Common myeloid progenitor, CD34-positive (primary cell): ENCODE results near the gene SIPA1.

Experiments used
- CTCF ChIA-PET: fragments of 350-600 bp; sonication (Branson Sonifier 250); formaldehyde crosslinking; loops from one replicate; lab custom pipeline; 2021; ENCODE audit warnings: antibody characterized with exemption; lab: Charles Lee
- POLR2A ChIA-PET: fragments of 350-600 bp; sonication (Branson Sonifier 250); formaldehyde crosslinking; loops from one replicate; lab custom pipeline; 2021; ENCODE audit warnings: antibody characterized with exemption; lab: Charles Lee
- DNase-seq, 3 donors: peaks; one replicate each; pipeline versions ENCODE4 v3.0.0 to v3.0.0-alpha.2; 2013
- H3K27ac ChIP-seq, 2 experiments: 1 replicate in 1 of 2; 2 replicates in 1 of 2; pipeline ENCODE4 v1.7.0; 2013; ENCODE audit warnings: inconsistent platforms in 2 of 2, low read length in 2 of 2, mild to moderate bottlenecking in 2 of 2, low read depth in 1 of 2, moderate library complexity in 1 of 2; ENCODE audit not compliant: severe bottlenecking in 2 of 2, insufficient read depth in 1 of 2, poor library complexity in 1 of 2
- H3K27me3 ChIP-seq, 5 experiments: replicated peaks in 2 of 5; 1 replicate in 3 of 5; 2 replicates in 2 of 5; pipeline versions ENCODE4 v1.6.1 to v1.7.0; 2013; ENCODE audit warnings: low read length in 4 of 5, mild to moderate bottlenecking in 2 of 5, moderate library complexity in 2 of 5, inconsistent platforms in 1 of 5; ENCODE audit not compliant: insufficient read depth in 5 of 5, control insufficient read depth in 4 of 5
- H3K36me3 ChIP-seq, 4 experiments: 1 replicate in 2 of 4; 2 replicates in 2 of 4; pipeline versions ENCODE4 v1.6.1 to v1.7.0; 2013; ENCODE audit warnings: low read length in 3 of 4, control low read depth in 1 of 4, mild to moderate bottlenecking in 1 of 4; ENCODE audit not compliant: control insufficient read depth in 4 of 4, insufficient read depth in 4 of 4
- H3K4me1 ChIP-seq, 4 experiments: 1 replicate in 3 of 4; 2 replicates in 1 of 4; pipeline versions ENCODE4 v1.6.1 to v1.7.1; 2013; ENCODE audit warnings: low read length in 3 of 4, mild to moderate bottlenecking in 3 of 4, control low read depth in 1 of 4, inconsistent platforms in 1 of 4, moderate library complexity in 1 of 4; ENCODE audit not compliant: control insufficient read depth in 4 of 4, insufficient read depth in 4 of 4; ENCODE audit errors: control extremely low read depth in 1 of 4
- H3K4me3 ChIP-seq, 7 experiments: 1 replicate in 4 of 7; 2 replicates in 3 of 7; pipeline versions ENCODE4 v1.5.1 to v1.7.0; 2013; ENCODE audit warnings: mild to moderate bottlenecking in 7 of 7, low read length in 6 of 7, moderate library complexity in 6 of 7, inconsistent platforms in 2 of 7, low read depth in 2 of 7, control low read depth in 1 of 7; ENCODE audit not compliant: insufficient read depth in 4 of 7, control insufficient read depth in 1 of 7; ENCODE audit errors: extremely low read depth in 1 of 7
- H3K9me3 ChIP-seq, 5 experiments: 1 replicate in 4 of 5; 2 replicates in 1 of 5; pipeline versions ENCODE4 v1.6.1 to v1.7.1; 2013; ENCODE audit warnings: low read length in 4 of 5, mild to moderate bottlenecking in 2 of 5, inconsistent platforms in 1 of 5, low read depth in 1 of 5, moderate library complexity in 1 of 5; ENCODE audit not compliant: control insufficient read depth in 4 of 5, insufficient read depth in 2 of 5; ENCODE audit errors: control extremely low read depth in 1 of 5
- WGBS: methylation state at CpG from one replicate; pipeline ENCODE4 v1.1.5; 2013; ENCODE audit not compliant: insufficient coverage; 5-methylcytosine and 5-hydroxymethylcytosine counted together

Gene SIPA1

GRCh38 chr11:65650547-65651338 is 12.8 kb downstream of the SIPA1 start:
- Histone ChIP-seq H3K36me3 (peaks cover 5 to 79% (median 55%) of the 10 kb centered on the region in 4 experiments), H3K4me3 (no peak overlapping the region), H3K27me3 (no peaks in the 10 kb centered on the region), H3K4me1 (peaks cover 13 to 42% (median 33%) of the 10 kb centered on the region in 4 experiments), H3K9me3 (no peaks in the 10 kb centered on the region), H3K27ac (no peak overlapping the region)
- WGBS = 89% methylated on average over 13 of the region's 20 CpGs
- POLR2A ChIA-PET = interaction anchor here (4.8 kb wide), 1 partner anchor 9 kb away, joined by 43 read pairs; no protein-coding TSS in a partner anchor
- no peak for DNase-seq
- CTCF ChIA-PET = interaction anchor here (6.5 to 7.6 kb wide), 2 partner anchors 10 to 24 kb away, joined by 39 to 54 read pairs; partner anchors contain the start of gene SIPA1

- H3K9me3 ChIP-seq = no peaks in the 10 kb centered on the region
- POLR2A ChIA-PET = interaction anchor here (2.9 to 4.8 kb wide), 2 partner anchors 10 to 25 kb away, joined by 13 to 43 read pairs; no protein-coding TSS in a partner anchor
- no peak for DNase-seq
- CTCF ChIA-PET = interaction anchor here (1.1 to 7.6 kb wide), 3 partner anchors 11 to 24 kb away, joined by 3 to 54 read pairs (median 39); partner anchors contain the start of gene SIPA1
- no peaks in the 10 kb centered on the region for H3K27me3 ChIP-seq
- no peak overlapping the region for H3K4me3 ChIP-seq
- peak overlapping the region in 1 of 2 experiments; percentile 0 for H3K27ac ChIP-seq
- H3K36me3 ChIP-seq = peaks cover 8 to 79% (median 54%) of the 10 kb centered on the region in 4 experiments
- 100% methylated on average over 3 of the region's 3 CpGs for WGBS
- H3K4me1 ChIP-seq = peaks cover 13 to 42% (median 33%) of the 10 kb centered on the region in 4 experiments
Observed at GRCh38 chr11:65651339-65651588, 13.4 kb downstream of the SIPA1 start.

GRCh38 chr11:65651589-65652510 is 13.9 kb downstream of the SIPA1 start:
- CTCF ChIA-PET = interaction anchor here (1.1 to 7.6 kb wide), 5 partner anchors 11 to 233 kb away, joined by 3 to 54 read pairs (median 3); partner anchors contain the start of genes RELA and SIPA1
- Histone ChIP-seq H3K36me3 (peaks cover 8 to 78% (median 53%) of the 10 kb centered on the region in 4 experiments), H3K9me3 (no peaks in the 10 kb centered on the region), H3K27me3 (no peaks in the 10 kb centered on the region), H3K27ac (peak overlapping the region; percentile 93 to 94), H3K4me3 (peak overlapping the region in 5 of 7 experiments; percentile 46 to 78 (median 68)), H3K4me1 (peaks cover 13 to 42% (median 33%) of the 10 kb centered on the region in 4 experiments)
- 23% methylated on average over 27 of the region's 28 CpGs for WGBS
- POLR2A ChIA-PET = interaction anchor here (0.7 to 4.8 kb wide), 7 partner anchors 10 to 61 kb away, joined by 3 to 46 read pairs (median 13); partner anchors contain the start of genes KAT5, PCNX3, RELA and SIPA1
- peak in 2 of 3 donors; percentile 26 to 30 for DNase-seq

DNA sequence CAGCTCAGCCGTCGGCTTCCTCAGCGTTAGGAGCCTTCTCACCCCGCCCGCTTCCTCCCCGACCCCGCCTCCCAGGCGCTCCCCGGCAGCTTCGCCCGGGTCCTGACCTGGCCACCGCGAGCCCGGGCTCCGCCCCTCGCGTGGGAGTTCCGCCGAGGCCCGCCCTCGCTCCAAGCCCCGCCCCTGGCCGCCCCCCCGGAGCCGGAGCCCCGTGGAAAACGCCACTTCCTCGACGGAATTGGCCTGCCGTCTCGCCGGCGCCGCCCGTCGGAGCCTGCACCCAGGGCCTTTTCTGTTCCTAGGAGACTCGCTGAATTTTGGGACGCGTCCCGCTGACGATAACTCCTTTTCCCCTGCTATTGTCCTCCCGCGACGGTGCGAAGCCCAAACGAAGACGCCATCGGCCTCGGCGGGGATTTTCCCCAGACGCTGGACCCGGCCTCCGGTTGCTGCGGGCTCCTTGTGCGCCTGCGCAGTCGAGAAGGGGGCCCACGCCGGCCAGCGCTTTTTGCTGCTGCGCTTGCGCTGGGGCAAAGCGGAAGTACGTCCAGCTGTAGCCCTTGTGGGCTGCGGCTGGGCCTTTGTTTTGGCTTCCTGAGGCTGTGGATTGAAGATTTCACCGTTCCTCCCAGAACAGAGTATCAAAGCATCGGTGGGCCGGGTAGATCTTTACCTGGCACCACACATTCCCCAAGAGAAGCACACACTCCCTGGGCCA is 14.8 kb downstream of the SIPA1 start:
- peaks cover 8 to 79% (median 57%) of the 10 kb centered on the region in 4 experiments for H3K36me3 ChIP-seq
- peaks cover 13 to 42% (median 33%) of the 10 kb centered on the region in 4 experiments for H3K4me1 ChIP-seq
- CTCF ChIA-PET = interaction anchor here (0.9 to 7.6 kb wide), 7 partner anchors 10 to 232 kb away, joined by 3 to 54 read pairs (median 3); partner anchors contain the start of genes RELA and SIPA1

DNA sequence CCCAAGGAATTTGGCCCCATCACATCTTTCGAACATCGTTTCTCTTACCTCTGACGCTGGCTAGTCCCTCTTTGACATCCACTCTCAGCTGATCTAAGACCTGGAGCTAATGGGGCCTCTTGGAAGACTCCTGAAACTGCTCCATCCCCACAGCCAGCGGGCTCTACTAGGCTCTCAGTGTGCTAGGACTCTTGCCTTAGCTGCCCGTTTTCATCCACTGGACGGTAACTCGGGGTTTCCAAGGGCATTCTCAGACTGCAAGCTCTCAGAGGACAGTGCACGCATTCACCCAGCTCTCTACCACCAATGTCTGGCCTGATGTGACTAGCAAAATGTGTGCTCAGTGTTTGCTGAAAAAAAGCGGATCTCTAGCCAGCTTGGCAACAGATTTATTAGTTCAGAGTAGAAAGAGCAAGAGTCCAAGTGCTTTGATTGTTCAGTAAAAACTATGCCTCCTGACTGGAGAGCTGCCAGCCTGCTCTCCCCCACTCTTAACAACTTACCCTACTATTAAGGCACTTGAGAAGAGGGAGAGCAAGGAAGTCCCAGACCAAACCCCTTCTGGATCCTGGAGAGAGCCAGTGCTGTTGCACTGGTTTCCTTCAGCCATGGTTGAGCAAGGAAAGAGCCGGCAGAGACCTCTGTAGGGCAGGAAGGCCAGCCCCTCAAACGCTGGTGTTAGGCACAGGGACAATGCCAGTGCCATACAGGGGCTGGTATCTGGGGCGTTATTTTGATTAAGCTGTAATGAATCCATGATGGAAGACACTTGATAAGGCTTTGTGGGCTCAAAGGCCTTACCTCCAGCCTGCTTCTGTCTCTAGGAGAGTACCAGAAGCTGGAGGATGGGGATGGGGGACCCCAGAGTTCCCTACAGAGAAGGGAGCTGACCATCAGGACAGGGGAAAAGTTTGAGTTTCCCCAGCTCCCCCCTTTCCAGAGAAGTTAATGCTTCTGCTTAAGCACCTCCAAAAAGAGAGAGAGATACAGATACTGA is 15.6 kb downstream of the SIPA1 start:
- H3K9me3 ChIP-seq = no peaks in the 10 kb centered on the region
- ChIA-PET CTCF (interaction anchor here (0.9 to 7.6 kb wide), 11 partner anchors 10 to 231 kb away, joined by 3 to 54 read pairs (median 3); partner anchors contain the start of genes KAT5, RELA and SIPA1), POLR2A (interaction anchor here (0.6 to 4.8 kb wide), 6 partner anchors 9 to 232 kb away, joined by 3 to 46 read pairs (median 16); partner anchors contain the start of genes KAT5, RELA and SIPA1)
- peaks cover 14 to 83% (median 62%) of the 10 kb centered on the region in 4 experiments for H3K36me3 ChIP-seq
- H3K4me1 ChIP-seq = peaks cover 13 to 42% (median 33%) of the 10 kb centered on the region in 4 experiments
- H3K27me3 ChIP-seq = no peaks in the 10 kb centered on the region
- 59% methylated on average over 11 of the region's 12 CpGs for WGBS
- H3K4me3 ChIP-seq = peak overlapping the region in 6 of 7 experiments; percentile 20 to 78 (median 67)
- peak overlapping the region; percentile 93 to 94 for H3K27ac ChIP-seq
- DNase-seq = no peak

More for the DNA sequence above, 14.8 kb downstream of the SIPA1 start:
- POLR2A ChIA-PET = interaction anchor here (0.7 to 4.8 kb wide), 7 partner anchors 10 to 60 kb away, joined by 3 to 46 read pairs (median 13); partner anchors contain the start of genes KAT5, PCNX3, RELA and SIPA1
- peak; percentile 96 to 98 (median 97) for DNase-seq
- peak overlapping the region; percentile 93 to 94 for H3K27ac ChIP-seq
- WGBS = 0% methylated on average over 64 of the region's 68 CpGs
- peak overlapping the region; percentile 20 to 78 (median 66) for H3K4me3 ChIP-seq
- no peaks in the 10 kb centered on the region for H3K9me3 ChIP-seq
- H3K27me3 ChIP-seq = no peaks in the 10 kb centered on the region
